RWPE2 (cell line): ENCODE data around the gene HPS6.
"Not testable (repeated sequence)": the region's sequence is repeated elsewhere in the genome, so short reads cannot be mapped to it uniquely, and the experiment has no call there.

Experiments used
- ATAC-seq: fragments of 200-7000 bp; cut with Tn5 transposase; 3 replicates; pipeline ENCODE4 v1.9.1; 2021; ENCODE audit warnings: low read depth
- DNase-seq: peaks from one replicate; pipeline ENCODE4 v3.0.0-alpha.2; 2020; ENCODE audit warnings: low spot score
- H3K27ac ChIP-seq: fragments of 450-650 bp; 2 replicates; pipeline ENCODE4 v1.5.1; 2017; ENCODE audit warnings: mild to moderate bottlenecking; ENCODE audit not compliant: poor library complexity, severe bottlenecking
- H3K27me3 ChIP-seq: fragments of 250-450 bp; sonication (Bioruptor Pico); 2 replicates; pipeline ENCODE4 v1.5.1; 2021; ENCODE audit warnings: mild to moderate bottlenecking, moderate library complexity; ENCODE audit not compliant: insufficient read depth, poor library complexity, severe bottlenecking
- H3K36me3 ChIP-seq: fragments of 250-450 bp; sonication (Bioruptor Pico); 2 replicates; pipeline ENCODE4 v1.5.1; 2020; ENCODE audit warnings: low read depth, mild to moderate bottlenecking, moderate library complexity
- H3K4me1 ChIP-seq: fragments of 250-450 bp; sonication (Bioruptor Pico); 2 replicates; pipeline ENCODE4 v1.5.1; 2021; ENCODE audit warnings: mild to moderate bottlenecking, moderate library complexity; ENCODE audit not compliant: insufficient read depth, poor library complexity, severe bottlenecking
- H3K4me3 ChIP-seq: fragments of 250-450 bp; sonication (Bioruptor Pico); 2 replicates; pipeline ENCODE4 v1.5.1; 2021; ENCODE audit warnings: mild to moderate bottlenecking, moderate library complexity; ENCODE audit not compliant: severe bottlenecking
- H3K9me3 ChIP-seq: fragments of 250-450 bp; sonication (Bioruptor Pico); 2 replicates; pipeline ENCODE4 v1.5.1; 2021; ENCODE audit warnings: mild to moderate bottlenecking, moderate library complexity; ENCODE audit not compliant: severe bottlenecking
- TF ChIP-seq, protein P1 (sequence below): fragments of 450-650 bp; IDR thresholded peaks from one replicate; pipeline ENCODE4 v1.5.1; 2017; ENCODE audit warnings: mild to moderate bottlenecking, moderate library complexity; ENCODE audit not compliant: poor library complexity, severe bottlenecking

The HPS6 gene

DNA sequence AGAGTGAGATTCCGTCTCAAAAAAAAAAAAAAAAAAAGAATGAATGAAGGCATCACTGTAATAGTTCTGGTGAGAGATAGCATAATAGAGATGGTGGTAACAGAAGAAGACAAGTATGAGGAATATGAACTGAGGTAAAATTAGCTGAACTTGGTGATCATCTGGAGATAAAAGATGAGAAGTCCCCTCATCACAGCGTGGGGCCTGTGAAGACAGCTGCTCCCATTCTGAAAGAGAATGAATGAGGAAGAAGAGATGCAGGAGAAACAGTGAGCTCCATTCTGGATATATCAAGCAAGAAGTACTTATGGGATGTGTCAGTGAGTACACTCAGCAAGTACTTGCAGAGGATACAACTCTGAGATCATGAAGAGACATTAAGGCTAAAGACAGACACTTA is 37.9 kb upstream of the HPS6 start:
- Histone ChIP-seq H3K27ac (no peak overlapping the region), H3K36me3 (peaks cover 63% of the 10 kb centered on the region), H3K9me3 (no peaks in the 10 kb centered on the region), H3K4me1 (no peaks in the 10 kb centered on the region), H3K4me3 (no peak overlapping the region), H3K27me3 (no peaks in the 10 kb centered on the region)
- no peak for ATAC-seq
- no peak for DNase-seq
- TF ChIP-seq, protein P1, sequence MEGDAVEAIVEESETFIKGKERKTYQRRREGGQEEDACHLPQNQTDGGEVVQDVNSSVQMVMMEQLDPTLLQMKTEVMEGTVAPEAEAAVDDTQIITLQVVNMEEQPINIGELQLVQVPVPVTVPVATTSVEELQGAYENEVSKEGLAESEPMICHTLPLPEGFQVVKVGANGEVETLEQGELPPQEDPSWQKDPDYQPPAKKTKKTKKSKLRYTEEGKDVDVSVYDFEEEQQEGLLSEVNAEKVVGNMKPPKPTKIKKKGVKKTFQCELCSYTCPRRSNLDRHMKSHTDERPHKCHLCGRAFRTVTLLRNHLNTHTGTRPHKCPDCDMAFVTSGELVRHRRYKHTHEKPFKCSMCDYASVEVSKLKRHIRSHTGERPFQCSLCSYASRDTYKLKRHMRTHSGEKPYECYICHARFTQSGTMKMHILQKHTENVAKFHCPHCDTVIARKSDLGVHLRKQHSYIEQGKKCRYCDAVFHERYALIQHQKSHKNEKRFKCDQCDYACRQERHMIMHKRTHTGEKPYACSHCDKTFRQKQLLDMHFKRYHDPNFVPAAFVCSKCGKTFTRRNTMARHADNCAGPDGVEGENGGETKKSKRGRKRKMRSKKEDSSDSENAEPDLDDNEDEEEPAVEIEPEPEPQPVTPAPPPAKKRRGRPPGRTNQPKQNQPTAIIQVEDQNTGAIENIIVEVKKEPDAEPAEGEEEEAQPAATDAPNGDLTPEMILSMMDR, result no peak

- no peak overlapping the region for H3K27ac ChIP-seq
- H3K36me3 ChIP-seq, result peaks cover 50% of the 10 kb centered on the region
- TF ChIP-seq, protein P1, result no peak
- H3K9me3 ChIP-seq, result no peaks in the 10 kb centered on the region
- ATAC-seq (no peak), DNase-seq (no peak)
- no peak overlapping the region for H3K4me3 ChIP-seq
- H3K4me1 ChIP-seq, result no peaks in the 10 kb centered on the region
- H3K27me3 ChIP-seq, result no peaks in the 10 kb centered on the region
Observed at GRCh38 chr10:102033787-102034186, 31.4 kb upstream of the HPS6 start.

- ATAC-seq, H3K4me1 ChIP-seq, H3K27ac ChIP-seq, H3K27me3 ChIP-seq, H3K9me3 ChIP-seq, DNase-seq, H3K4me3 ChIP-seq: not testable (repeated sequence)
- peaks cover 42% of the 10 kb centered on the region for H3K36me3 ChIP-seq
Observed at GRCh38 chr10:102035807-102036206, 29.3 kb upstream of the HPS6 start.

DNA sequence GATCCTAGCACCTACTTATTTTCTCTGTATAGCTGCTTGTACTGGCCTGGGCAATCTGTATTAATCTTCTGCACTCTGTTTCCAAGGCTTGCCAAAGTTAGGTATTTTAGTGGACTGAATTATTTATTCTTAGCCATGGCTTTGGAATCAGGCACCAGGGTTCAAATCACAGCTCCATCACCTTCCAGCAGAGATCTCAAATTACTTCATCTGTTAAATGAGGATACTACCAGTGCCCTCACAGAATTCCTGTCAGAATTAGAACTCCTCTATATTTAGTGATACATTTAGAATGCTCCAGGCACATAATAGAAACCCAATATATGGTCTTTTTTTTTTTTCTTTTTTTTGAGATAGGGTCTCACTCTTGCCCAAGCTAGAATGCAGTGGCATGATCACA is 26.7 kb upstream of the HPS6 start:
- ATAC-seq, result no peak
- peaks cover 24% of the 10 kb centered on the region for H3K36me3 ChIP-seq
- no peaks in the 10 kb centered on the region for H3K4me1 ChIP-seq
- H3K9me3 ChIP-seq, result no peaks in the 10 kb centered on the region
- no peak overlapping the region for H3K27ac ChIP-seq
- TF ChIP-seq, protein P1, result no peak
- no peak for DNase-seq
- no peak overlapping the region for H3K4me3 ChIP-seq
- H3K27me3 ChIP-seq, result no peaks in the 10 kb centered on the region

DNA sequence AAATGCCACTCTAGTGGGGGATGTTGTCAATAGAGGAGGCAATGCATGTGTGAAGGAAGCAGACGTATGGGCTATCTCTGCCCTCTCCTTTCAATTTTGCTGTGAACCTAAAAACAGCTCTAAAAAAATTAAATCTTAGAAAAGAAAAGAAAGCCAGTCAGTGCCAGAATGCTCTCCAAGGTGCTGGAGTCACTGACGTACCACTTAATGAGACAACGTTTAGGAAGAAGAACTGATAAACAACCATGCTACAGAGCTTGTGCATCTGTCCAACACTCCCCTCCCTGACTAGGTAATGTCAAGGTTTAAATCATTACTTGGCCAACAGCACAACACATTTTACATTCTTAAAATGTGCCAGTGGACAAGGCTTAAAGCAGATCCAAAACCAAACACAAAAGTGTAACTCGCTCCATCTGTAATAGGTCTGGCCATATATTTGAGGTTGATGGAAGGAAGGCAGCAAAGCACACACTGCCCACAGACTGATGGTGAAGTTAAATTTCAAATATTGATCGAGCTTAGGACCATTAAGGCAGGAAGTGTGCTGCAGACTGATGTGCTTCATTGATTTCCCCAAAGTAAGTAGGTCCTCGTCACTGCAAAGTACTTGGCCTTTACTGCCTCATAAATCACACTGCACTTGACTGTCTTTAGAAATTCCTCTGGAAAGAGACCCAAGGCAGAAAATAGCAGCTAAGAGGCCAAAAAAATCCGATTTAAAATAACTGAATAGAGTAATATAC is 24.7 kb upstream of the HPS6 start:
- ATAC-seq (no peak), DNase-seq (no peak)
- Histone ChIP-seq H3K36me3 (peaks cover 14% of the 10 kb centered on the region), H3K4me1 (no peaks in the 10 kb centered on the region), H3K9me3 (no peaks in the 10 kb centered on the region), H3K4me3 (no peak overlapping the region), H3K27me3 (no peaks in the 10 kb centered on the region), H3K27ac (no peak overlapping the region)
- TF ChIP-seq, protein P1, result no peak
